22Rv1 (cell line): ENCODE data around the gene RFX7.

Source experiments
- H3K27ac ChIP-seq: fragments of 450-650 bp; 2 replicates; pipeline ENCODE4 v1.5.1; 2017
- ZFX ChIP-seq: fragments of 450-650 bp; IDR thresholded peaks from 2 replicates; pipeline ENCODE4 v1.6.1; 2017; ENCODE audit warnings: antibody characterized with exemption, borderline replicate concordance
- TF ChIP-seq, protein P1 (sequence below): fragments of 450-650 bp; IDR thresholded peaks from 2 replicates; pipeline ENCODE4 v1.5.1; 2017; ENCODE audit warnings: mild to moderate bottlenecking

The RFX7 gene

DNA sequence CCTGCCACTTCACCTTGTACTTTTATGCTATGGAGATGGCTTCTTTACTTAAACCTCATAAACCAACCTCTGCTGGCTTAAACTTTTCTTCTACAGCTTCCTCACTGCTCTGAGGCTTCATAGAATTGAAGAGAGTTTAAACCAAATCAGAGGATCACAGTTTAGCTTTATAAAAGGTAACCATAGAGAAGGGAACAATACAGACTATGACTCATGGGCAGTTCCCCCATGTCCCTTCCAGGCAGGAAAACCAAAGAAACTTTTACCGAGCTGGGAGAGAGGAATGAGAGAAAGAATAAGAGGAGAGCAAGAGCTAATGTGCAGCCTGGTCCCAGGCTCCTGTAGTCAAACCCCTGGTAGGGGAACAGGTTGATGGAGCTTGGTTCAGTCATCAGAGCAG, 196.3 kb downstream of the RFX7 start:
- no peak for TF ChIP-seq ZFX
- TF ChIP-seq, protein P1, sequence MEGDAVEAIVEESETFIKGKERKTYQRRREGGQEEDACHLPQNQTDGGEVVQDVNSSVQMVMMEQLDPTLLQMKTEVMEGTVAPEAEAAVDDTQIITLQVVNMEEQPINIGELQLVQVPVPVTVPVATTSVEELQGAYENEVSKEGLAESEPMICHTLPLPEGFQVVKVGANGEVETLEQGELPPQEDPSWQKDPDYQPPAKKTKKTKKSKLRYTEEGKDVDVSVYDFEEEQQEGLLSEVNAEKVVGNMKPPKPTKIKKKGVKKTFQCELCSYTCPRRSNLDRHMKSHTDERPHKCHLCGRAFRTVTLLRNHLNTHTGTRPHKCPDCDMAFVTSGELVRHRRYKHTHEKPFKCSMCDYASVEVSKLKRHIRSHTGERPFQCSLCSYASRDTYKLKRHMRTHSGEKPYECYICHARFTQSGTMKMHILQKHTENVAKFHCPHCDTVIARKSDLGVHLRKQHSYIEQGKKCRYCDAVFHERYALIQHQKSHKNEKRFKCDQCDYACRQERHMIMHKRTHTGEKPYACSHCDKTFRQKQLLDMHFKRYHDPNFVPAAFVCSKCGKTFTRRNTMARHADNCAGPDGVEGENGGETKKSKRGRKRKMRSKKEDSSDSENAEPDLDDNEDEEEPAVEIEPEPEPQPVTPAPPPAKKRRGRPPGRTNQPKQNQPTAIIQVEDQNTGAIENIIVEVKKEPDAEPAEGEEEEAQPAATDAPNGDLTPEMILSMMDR, result no peak
- H3K27ac ChIP-seq, result no peak overlapping the region

DNA sequence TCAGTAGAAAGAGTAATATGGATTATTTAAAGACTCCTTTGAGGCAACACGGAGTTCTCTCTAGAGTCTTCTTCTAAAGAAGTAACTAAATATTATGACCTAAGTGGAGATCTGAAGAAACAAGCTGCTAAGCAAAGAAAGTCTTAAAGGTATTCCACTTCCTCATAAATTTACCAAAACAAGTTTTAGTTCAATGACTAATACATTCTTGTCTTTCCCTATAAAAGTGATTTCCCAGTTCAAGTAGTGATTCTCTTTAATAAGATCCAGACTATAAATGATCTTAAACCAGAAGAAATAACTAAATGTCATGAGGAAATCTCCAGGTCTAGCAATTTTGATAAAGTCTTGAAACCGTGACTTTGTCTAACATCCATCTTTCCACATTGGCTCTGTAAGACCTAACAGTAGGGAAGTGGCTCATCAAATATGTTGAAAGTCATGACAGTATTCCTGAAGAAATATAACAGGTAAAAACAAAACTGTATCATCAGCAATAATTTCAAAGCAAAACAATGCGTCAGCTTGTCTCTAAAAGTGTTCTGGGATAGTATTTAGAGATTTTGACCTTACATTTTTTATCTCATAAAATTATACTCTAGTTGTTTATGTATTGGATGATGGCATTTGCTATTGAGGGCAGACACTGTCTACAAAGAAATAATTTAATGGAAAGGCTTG, 198.5 kb downstream of the RFX7 start:
- TF ChIP-seq, protein P1, result no peak
- no peak overlapping the region for H3K27ac ChIP-seq

DNA sequence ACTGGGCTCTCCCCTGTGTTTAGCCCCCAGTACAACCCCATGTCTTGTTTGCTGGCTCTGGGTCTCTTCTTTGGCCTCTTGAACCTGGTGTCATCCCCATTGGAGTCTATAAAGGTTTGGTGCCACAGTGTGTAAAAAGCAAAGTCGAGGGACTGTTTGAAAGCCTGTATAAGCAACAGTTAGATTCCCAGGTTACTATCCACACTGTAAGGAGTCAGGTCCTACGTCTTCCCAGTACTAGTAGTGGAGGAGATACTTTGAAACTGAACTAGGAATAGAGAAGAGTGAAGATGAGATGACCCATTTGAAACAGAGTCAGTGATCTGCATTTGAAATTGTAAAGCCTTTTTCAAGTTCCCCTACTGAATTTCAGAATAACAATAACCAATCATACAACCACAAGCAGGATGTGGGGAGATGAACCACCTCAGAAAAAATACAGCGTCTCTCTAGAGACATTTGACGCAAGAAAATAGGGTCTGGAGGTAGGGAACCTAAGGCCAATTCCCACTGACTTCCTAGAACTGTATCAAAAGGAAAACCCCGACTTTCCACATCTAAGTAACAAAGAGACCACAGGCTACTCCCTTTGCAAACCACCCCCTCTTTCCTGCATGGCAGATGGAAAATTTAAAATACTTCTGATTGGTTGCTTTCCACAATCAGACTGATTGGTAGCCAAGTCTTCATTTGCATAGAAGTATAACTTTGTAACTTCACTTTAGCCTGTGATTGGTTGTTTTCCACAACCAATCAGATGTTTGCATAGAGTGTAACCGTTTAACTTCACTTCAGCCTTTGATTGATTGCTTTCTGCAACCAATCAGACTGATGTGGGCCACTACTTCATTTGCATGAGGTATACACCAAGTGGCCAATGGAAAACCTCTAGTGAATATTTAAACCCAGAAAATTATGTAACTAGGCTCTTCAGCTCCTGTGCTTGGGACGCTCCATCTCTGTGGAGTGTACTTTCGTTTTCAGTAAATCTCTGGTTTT, 200.4 kb downstream of the RFX7 start:
- peak overlapping the region; percentile 20; the same call in 1 of the 2 replicates for H3K27ac ChIP-seq
- TF ChIP-seq, protein P1, result no peak
- no peak for TF ChIP-seq ZFX

DNA sequence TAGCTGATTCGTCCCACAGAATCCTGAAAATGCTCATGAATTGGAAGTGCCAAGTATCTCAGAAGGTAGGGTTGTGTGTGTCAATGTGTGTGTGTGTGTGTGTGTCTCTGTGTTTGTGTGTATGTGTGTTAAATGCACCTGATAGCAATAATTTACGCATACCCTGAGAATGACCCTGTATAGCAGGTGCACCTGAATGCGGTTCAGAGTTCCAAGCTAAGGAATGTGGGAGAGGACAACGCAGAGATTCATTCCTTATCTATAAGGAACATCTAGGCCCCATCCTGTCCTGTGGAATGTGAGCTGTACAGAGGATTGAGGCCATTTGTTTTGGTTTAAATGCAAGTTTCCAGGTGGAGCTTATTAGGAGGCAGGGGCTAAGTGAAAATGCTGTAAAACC, 201.2 kb downstream of the RFX7 start:
- H3K27ac ChIP-seq, result peak overlapping the region; percentile 20; the same call in 1 of the 2 replicates
- no peak for TF ChIP-seq ZFX
- TF ChIP-seq, protein P1, result no peak

DNA sequence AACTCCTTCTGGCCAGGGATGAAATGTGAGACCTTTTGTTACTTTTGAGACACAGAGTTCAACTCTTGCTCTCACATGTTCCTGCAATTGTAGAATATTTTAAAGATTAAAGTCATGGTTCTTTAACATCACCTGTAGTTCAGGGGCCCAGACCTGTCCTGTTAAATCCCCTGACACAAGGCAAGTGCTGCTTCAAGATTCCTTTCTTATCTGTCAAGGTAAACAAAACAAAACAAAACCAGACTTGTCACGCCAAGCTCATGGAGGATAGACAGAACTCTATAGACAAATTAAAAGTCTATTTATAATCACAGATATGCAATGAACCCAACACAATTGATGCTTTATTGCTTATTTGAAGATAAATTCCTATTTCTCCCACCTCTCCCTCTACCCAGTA, 201.6 kb downstream of the RFX7 start:
- no peak for TF ChIP-seq ZFX
- TF ChIP-seq, protein P1, result no peak
- peak overlapping the region; percentile 20; the same call in 1 of the 2 replicates for H3K27ac ChIP-seq

DNA sequence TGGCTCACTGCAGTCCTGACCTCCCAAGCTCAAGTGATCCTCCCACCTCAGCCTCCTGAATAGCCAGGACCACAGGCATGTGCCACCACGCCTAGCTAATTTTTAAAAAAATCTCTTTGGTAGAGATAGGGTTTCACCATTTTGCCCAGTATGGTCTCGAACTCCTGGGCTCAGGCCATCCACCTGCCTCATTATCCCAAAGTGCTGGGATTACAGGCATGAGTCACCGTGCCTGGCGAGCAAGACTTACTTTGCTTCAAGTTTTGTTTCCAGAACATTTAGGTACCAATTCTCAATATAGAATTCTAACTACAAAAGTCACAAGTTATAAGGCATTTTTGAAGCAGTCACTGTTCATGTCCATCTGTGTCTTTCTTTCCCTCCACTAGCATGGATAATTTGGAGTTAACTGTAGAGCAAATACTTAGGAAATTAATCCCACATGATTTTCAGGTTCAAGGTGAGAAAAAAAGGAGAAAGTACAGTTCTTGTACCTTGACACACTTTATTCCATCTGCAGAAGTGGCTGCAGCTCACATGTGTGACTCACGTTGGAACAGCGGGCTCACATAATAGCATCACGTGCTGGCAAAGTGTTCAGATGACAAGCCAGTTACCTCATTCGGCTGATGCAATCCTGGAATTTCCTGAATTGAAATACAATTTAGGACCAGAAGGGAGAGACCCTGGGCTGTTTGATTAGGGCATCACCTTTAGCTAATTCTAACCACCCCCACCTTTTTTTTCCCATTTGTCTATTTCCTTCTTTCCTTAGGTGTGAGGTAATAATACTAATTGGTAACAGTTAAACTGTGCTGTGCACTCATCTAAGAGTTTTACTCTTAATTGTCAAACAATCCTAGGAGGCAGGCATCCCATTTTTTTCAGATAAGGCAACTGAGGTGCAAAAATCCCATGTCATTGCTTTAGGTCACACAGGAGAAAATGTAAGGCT, 203.3 kb downstream of the RFX7 start:
- TF ChIP-seq ZFX, result no peak
- TF ChIP-seq, protein P1, result no peak
- H3K27ac ChIP-seq, result no peak overlapping the region
